GM12878 (cell line): ENCODE measurements around the gene USP10. TPM values are rescaled to one million over a fixed set of nuclear protein-coding genes. Genes with fewer than 3 reads are reported as not detected.

Source experiments
- ATAC-seq: fragments of 200-7000 bp; cut with Tn5 transposase; 3 replicates; pipeline ENCODE4 v1.9.1; 2020; ENCODE audit warnings: mild to moderate bottlenecking, moderate library complexity
- BruUV-seq: library from RNA; stranded (reverse); fragments of 400-500 nt; replicated peaks from 2 replicates; lab custom pipeline; 2021; lab: Mats Ljungman, UMichigan
- CTCF ChIA-PET: fragments of 300-600 bp; sonication (Branson Sonifier 250); formaldehyde crosslinking; extraction: SDS; loops from one replicate; lab custom pipeline; 2021; ENCODE audit warnings: inconsistent platforms; lab: Yijun Ruan, JAX
- POLR2A ChIA-PET: fragments of 350-600 bp; formaldehyde crosslinking; extraction: SDS; loops from one replicate; lab custom pipeline; 2021; ENCODE audit warnings: inconsistent platforms; lab: Charles Lee
- RAD21 ChIA-PET: fragments of 300-600 bp; sonication (Branson Sonifier 250); formaldehyde crosslinking; loops from one replicate; lab custom pipeline; 2023; ENCODE audit warnings: antibody characterized with exemption; ENCODE audit not compliant: unreplicated experiment; lab: Charles Lee
- SMC1A ChIA-PET: fragments of 300-600 bp; sonication (Branson Sonifier 250); formaldehyde crosslinking; loops from one replicate; lab custom pipeline; 2023; ENCODE audit not compliant: unreplicated experiment, uncharacterized antibody; lab: Charles Lee
- DNase-seq: peaks from one replicate; pipeline ENCODE4 v3.0.0-alpha.2; 2011; ENCODE audit warnings: low read depth, low spot score
- FAIRE-seq: peaks from 3 replicates; lab custom pipeline; 2011; peaks lifted over from hg19 to GRCh38; lab: Jason Lieb, UNC
- H2AFZ ChIP-seq: 2 replicates; pipeline ENCODE4 v1.6.0; 2011; ENCODE audit warnings: low read depth, low read length, control low read depth; ENCODE audit not compliant: control insufficient read depth
- H3K27ac ChIP-seq: 2 replicates; pipeline ENCODE4 v1.5.1; 2011; ENCODE audit warnings: control low read depth; ENCODE audit not compliant: control insufficient read depth, insufficient read depth
- H3K27me3 ChIP-seq, 2 experiments: replicated peaks in 1 of 2; 2 replicates each; pipeline versions ENCODE4 v1.6.0 to v1.6.1; 2011; ENCODE audit warnings: low read length in 1 of 2; ENCODE audit not compliant: control insufficient read depth in 2 of 2, insufficient read depth in 2 of 2
- H3K36me3 ChIP-seq, 2 experiments: 2 replicates each; pipeline ENCODE4 v1.5.1; 2011; ENCODE audit warnings: low read length in 1 of 2; ENCODE audit not compliant: control insufficient read depth in 2 of 2, insufficient read depth in 2 of 2
- H3K4me1 ChIP-seq: 2 replicates; pipeline ENCODE4 v1.6.1; 2011; ENCODE audit warnings: mild to moderate bottlenecking, low read length, moderate library complexity, mixed read lengths; ENCODE audit not compliant: control insufficient read depth, insufficient read depth
- H3K4me2 ChIP-seq: 2 replicates; pipeline ENCODE4 v1.6.0; 2011; ENCODE audit warnings: control low read depth; ENCODE audit not compliant: control insufficient read depth, insufficient read depth
- H3K4me3 ChIP-seq: fragments of 200-600 bp; sonication (generic); 2 replicates; pipeline ENCODE4 v1.5.1; 2016
- H3K79me2 ChIP-seq: 2 replicates; pipeline ENCODE4 v1.6.0; 2011; ENCODE audit warnings: low read length; ENCODE audit not compliant: control insufficient read depth, insufficient read depth
- H3K9ac ChIP-seq: 2 replicates; pipeline ENCODE4 v1.8.0; 2011; ENCODE audit warnings: low read length, control low read depth, mixed read lengths; ENCODE audit not compliant: control insufficient read depth, insufficient read depth
- H3K9me3 ChIP-seq: replicated peaks from 3 replicates; pipeline ENCODE4 v1.5.1; 2011; ENCODE audit warnings: mild to moderate bottlenecking, low read length; ENCODE audit not compliant: control insufficient read depth, insufficient read depth
- H4K20me1 ChIP-seq: 2 replicates; pipeline ENCODE4 v1.6.0; 2011; ENCODE audit not compliant: control insufficient read depth, insufficient read depth
- CBX3 ChIP-seq: fragments of 200-600 bp; sonication (generic); IDR thresholded peaks from 2 replicates; pipeline ENCODE4 v1.6.1; 2016; ENCODE audit warnings: low read depth, borderline replicate concordance
- CBX5 ChIP-seq: sonication (generic); IDR thresholded peaks from 2 replicates; pipeline ENCODE4 v1.6.1; 2016; ENCODE audit warnings: low read depth, moderate library complexity, mild to moderate bottlenecking, inconsistent platforms
- KAT2A ChIP-seq: conservative IDR thresholded peaks from 2 replicates; pipeline ENCODE4 v1.6.1; 2011; ENCODE audit warnings: low read depth, low read length; ENCODE audit not compliant: control insufficient read depth
- PKNOX1 ChIP-seq: fragments of 450-650 bp; IDR thresholded peaks from 2 replicates; pipeline ENCODE4 v1.6.1; 2016; ENCODE audit warnings: mild to moderate bottlenecking
- RBBP5 ChIP-seq: fragments of 200-600 bp; sonication (generic); conservative IDR thresholded peaks from 2 replicates; pipeline ENCODE4 v1.6.1; 2016
- TARDBP ChIP-seq: IDR thresholded peaks from 2 replicates; pipeline ENCODE4 v1.6.1; 2016; ENCODE audit warnings: borderline replicate concordance
- ZBED1 ChIP-seq: IDR thresholded peaks from 2 replicates; pipeline ENCODE4 v1.6.1; 2016; ENCODE audit warnings: borderline replicate concordance
- WGBS: methylation state at CpG from one replicate; pipeline ENCODE4 v1.1.6; 2016; ENCODE audit warnings: low lambda C conversion rate; ENCODE audit not compliant: insufficient replicate concordance, insufficient coverage; ENCODE audit errors: missing lambda C conversion rate; 5-methylcytosine and 5-hydroxymethylcytosine counted together
- in situ Hi-C: fragments of 300-500 bp; cut with MboI; formaldehyde crosslinking; loops from 9 replicates; pipeline ENCODE4 v1.14.3; 2018; ENCODE audit warnings: mixed read lengths
- intact Hi-C: fragments of 100-400 bp; cut with micrococcal nuclease; formaldehyde crosslinking; loops from one replicate; pipeline ENCODE4 v1.14.2; 2022; ENCODE audit not compliant: unreplicated experiment
- polyA plus RNA-seq, 11 experiments: library from polyadenylated mRNA; depleted of rRNA in 4 of 11; unstranded in 6 of 11; stranded (reverse) in 5 of 11; fragments of >200 nt; fragmentation: Nextera tagmentation in 4 of 11; fragmentation: Illumina TruSeq in 1 of 11; extraction: Ambion mirVana in 4 of 11; extraction: Trizol in 1 of 11; gene quantifications; 1 replicate in 1 of 11; 2 replicates in 10 of 11; pipeline versions ENCODE4 v1.2.1 to v1.2.3, GENCODE V29; 2011 to 2016; ENCODE audit warnings: inconsistent platforms in 2 of 11, missing spikeins in 2 of 11, low read depth in 1 of 11
- total RNA-seq, 4 experiments: library from RNA; depleted of rRNA in 3 of 4; stranded (reverse); fragments of >200 nt in 3 of 4; fragmentation: Illumina TruSeq in 1 of 4; extraction: Trizol in 1 of 4; gene quantifications; 2 replicates each; pipeline versions ENCODE4 v1.2.1 to v1.2.3, GENCODE V29; 2013 to 2021
- TF ChIP-seq, protein P1 (sequence below): fragments of 150-350 bp; IDR thresholded peaks from 2 replicates; pipeline ENCODE4 v1.6.1; 2016; ENCODE audit warnings: low read depth, low read length
- TF ChIP-seq, protein P2 (sequence below): fragments of 450-650 bp; conservative IDR thresholded peaks from 2 replicates; pipeline ENCODE4 v1.6.1; 2017; ENCODE audit warnings: mild to moderate bottlenecking, moderate library complexity
- TF ChIP-seq, protein P3 (sequence below): fragments of 450-650 bp; IDR thresholded peaks from 2 replicates; pipeline ENCODE4 v1.6.1; 2017; ENCODE audit warnings: borderline replicate concordance

The USP10 gene
- total and polyA plus RNA-seq, 10 of the 15 experiments (the other 5 are each of a cell fraction or from before 2014, with no cell fraction given): 46.1 to 160 (median 105) TPM

GRCh38 chr16:84683691-84684591 lies 15.9 kb upstream of the USP10 start:
- H3K27ac ChIP-seq: no peak overlapping the region
- no TSS peak for BruUV-seq
- no peak overlapping the region for H3K9ac ChIP-seq
- POLR2A ChIA-PET: no interaction called here
- CTCF ChIA-PET: interaction anchor here (0.8 to 1.6 kb wide), 6 partner anchors 9 to 173 kb away, joined by 3 to 9 read pairs (median 3); no protein-coding TSS in a partner anchor
- peaks cover 10% of the 10 kb centered on the region for H3K4me1 ChIP-seq
- no peak for ATAC-seq
- no peaks in the 10 kb centered on the region for H4K20me1 ChIP-seq
- no peak overlapping the region for H2AFZ ChIP-seq
- no peaks in the 10 kb centered on the region for H3K27me3 ChIP-seq
- RAD21 ChIA-PET: interaction anchor here (0.6 kb wide), 1 partner anchor 18 kb away, joined by 4 read pairs; no protein-coding TSS in a partner anchor
- DNase-seq: no peak
- no peak overlapping the region for H3K4me2 ChIP-seq
- no peak for TF ChIP-seq RBBP5
- TF ChIP-seq ZBED1: no peak
- TF ChIP-seq, protein P1, sequence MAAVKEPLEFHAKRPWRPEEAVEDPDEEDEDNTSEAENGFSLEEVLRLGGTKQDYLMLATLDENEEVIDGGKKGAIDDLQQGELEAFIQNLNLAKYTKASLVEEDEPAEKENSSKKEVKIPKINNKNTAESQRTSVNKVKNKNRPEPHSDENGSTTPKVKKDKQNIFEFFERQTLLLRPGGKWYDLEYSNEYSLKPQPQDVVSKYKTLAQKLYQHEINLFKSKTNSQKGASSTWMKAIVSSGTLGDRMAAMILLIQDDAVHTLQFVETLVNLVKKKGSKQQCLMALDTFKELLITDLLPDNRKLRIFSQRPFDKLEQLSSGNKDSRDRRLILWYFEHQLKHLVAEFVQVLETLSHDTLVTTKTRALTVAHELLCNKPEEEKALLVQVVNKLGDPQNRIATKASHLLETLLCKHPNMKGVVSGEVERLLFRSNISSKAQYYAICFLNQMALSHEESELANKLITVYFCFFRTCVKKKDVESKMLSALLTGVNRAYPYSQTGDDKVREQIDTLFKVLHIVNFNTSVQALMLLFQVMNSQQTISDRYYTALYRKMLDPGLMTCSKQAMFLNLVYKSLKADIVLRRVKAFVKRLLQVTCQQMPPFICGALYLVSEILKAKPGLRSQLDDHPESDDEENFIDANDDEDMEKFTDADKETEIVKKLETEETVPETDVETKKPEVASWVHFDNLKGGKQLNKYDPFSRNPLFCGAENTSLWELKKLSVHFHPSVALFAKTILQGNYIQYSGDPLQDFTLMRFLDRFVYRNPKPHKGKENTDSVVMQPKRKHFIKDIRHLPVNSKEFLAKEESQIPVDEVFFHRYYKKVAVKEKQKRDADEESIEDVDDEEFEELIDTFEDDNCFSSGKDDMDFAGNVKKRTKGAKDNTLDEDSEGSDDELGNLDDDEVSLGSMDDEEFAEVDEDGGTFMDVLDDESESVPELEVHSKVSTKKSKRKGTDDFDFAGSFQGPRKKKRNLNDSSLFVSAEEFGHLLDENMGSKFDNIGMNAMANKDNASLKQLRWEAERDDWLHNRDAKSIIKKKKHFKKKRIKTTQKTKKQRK: no peak
- no peak for TF ChIP-seq TARDBP
- TF ChIP-seq PKNOX1: no peak
- TF ChIP-seq KAT2A: no peak
- TF ChIP-seq CBX5: no peak
- TF ChIP-seq CBX3: no peak
- TF ChIP-seq, protein P2, sequence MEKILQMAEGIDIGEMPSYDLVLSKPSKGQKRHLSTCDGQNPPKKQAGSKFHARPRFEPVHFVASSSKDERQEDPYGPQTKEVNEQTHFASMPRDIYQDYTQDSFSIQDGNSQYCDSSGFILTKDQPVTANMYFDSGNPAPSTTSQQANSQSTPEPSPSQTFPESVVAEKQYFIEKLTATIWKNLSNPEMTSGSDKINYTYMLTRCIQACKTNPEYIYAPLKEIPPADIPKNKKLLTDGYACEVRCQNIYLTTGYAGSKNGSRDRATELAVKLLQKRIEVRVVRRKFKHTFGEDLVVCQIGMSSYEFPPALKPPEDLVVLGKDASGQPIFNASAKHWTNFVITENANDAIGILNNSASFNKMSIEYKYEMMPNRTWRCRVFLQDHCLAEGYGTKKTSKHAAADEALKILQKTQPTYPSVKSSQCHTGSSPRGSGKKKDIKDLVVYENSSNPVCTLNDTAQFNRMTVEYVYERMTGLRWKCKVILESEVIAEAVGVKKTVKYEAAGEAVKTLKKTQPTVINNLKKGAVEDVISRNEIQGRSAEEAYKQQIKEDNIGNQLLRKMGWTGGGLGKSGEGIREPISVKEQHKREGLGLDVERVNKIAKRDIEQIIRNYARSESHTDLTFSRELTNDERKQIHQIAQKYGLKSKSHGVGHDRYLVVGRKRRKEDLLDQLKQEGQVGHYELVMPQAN: no peak
- TF ChIP-seq, protein P3, sequence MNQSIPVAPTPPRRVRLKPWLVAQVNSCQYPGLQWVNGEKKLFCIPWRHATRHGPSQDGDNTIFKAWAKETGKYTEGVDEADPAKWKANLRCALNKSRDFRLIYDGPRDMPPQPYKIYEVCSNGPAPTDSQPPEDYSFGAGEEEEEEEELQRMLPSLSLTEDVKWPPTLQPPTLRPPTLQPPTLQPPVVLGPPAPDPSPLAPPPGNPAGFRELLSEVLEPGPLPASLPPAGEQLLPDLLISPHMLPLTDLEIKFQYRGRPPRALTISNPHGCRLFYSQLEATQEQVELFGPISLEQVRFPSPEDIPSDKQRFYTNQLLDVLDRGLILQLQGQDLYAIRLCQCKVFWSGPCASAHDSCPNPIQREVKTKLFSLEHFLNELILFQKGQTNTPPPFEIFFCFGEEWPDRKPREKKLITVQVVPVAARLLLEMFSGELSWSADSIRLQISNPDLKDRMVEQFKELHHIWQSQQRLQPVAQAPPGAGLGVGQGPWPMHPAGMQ: no peak
- no peaks in the 10 kb centered on the region for H3K79me2 ChIP-seq
- H3K36me3 ChIP-seq: no peaks in the 10 kb centered on the region
- intact Hi-C loops: no loop called here
- no peaks in the 10 kb centered on the region; the same call in 2 of the 3 replicates for H3K9me3 ChIP-seq
- FAIRE-seq: no peak
- SMC1A ChIA-PET: interaction anchor here (0.9 to 2.5 kb wide), 3 partner anchors 12 to 54 kb away, joined by 3 to 6 read pairs (median 5); no protein-coding TSS in a partner anchor
- in situ Hi-C loops: no loop called here
- 61% methylated on average over 15 of the region's 15 CpGs for WGBS
- no peak overlapping the region for H3K4me3 ChIP-seq
